GM10266 (cell line): Measurements from ENCODE around the gene CRISPLD2.
"Not testable (repeated sequence)": the region's sequence is repeated elsewhere in the genome, so short reads cannot be mapped to it uniquely, and the experiment has no call there.

Experiments
- DNase-seq: peaks from one replicate; pipeline ENCODE4 v3.0.0; 2012; ENCODE audit errors: extremely low spot score
- TF ChIP-seq, protein P1 (sequence below): IDR thresholded peaks from 2 replicates; pipeline ENCODE4 v1.5.1; 2012; ENCODE audit warnings: mild to moderate bottlenecking, low read depth; ENCODE audit not compliant: control insufficient read depth, insufficient read depth; ENCODE audit errors: missing control alignments

CRISPLD2 gene

DNA sequence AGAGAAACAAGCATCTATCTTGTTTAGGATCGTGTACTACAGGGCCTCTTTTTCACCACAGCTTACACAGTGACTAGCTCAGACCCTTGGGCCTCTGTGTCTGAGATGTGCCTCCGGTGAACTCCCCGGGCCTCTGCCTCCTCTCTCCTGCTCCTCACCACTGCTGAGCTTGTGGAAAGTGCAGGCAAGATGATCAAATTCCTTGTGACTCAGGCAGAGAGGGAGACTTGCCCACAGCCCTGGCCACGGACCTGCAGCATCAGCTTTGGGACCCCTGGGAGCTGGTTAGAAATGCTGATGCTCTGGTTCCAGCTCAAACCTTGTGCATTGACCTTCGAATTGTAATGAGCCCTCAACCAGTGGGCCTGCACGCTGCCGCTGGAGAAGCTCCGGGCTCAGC lies 111.7 kb downstream of the CRISPLD2 start:
- DNase-seq: no peak
- TF ChIP-seq, protein P1, sequence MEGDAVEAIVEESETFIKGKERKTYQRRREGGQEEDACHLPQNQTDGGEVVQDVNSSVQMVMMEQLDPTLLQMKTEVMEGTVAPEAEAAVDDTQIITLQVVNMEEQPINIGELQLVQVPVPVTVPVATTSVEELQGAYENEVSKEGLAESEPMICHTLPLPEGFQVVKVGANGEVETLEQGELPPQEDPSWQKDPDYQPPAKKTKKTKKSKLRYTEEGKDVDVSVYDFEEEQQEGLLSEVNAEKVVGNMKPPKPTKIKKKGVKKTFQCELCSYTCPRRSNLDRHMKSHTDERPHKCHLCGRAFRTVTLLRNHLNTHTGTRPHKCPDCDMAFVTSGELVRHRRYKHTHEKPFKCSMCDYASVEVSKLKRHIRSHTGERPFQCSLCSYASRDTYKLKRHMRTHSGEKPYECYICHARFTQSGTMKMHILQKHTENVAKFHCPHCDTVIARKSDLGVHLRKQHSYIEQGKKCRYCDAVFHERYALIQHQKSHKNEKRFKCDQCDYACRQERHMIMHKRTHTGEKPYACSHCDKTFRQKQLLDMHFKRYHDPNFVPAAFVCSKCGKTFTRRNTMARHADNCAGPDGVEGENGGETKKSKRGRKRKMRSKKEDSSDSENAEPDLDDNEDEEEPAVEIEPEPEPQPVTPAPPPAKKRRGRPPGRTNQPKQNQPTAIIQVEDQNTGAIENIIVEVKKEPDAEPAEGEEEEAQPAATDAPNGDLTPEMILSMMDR: no peak

DNA sequence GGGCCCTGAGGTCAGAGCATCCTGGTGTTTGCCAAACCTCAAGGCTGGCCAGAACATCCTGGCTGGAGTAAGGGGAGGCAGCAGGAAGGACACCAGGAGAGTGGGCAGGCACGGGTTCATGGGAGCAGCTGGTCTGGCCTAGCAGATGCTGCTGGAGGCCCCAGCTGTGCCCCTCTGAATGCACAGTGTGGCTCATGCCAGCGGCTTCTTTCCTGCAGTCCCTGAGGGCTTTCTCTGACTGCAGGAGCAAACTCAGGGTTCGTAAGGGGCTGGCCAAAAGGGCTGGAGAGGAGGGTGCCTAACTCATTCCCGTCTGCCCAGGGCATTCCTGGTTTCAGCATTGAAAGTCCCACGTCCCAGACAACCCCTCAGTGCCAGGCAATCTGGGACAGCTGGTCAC lies 112.9 kb downstream of the CRISPLD2 start:
- DNase-seq: no peak
- TF ChIP-seq, protein P1: no peak

DNA sequence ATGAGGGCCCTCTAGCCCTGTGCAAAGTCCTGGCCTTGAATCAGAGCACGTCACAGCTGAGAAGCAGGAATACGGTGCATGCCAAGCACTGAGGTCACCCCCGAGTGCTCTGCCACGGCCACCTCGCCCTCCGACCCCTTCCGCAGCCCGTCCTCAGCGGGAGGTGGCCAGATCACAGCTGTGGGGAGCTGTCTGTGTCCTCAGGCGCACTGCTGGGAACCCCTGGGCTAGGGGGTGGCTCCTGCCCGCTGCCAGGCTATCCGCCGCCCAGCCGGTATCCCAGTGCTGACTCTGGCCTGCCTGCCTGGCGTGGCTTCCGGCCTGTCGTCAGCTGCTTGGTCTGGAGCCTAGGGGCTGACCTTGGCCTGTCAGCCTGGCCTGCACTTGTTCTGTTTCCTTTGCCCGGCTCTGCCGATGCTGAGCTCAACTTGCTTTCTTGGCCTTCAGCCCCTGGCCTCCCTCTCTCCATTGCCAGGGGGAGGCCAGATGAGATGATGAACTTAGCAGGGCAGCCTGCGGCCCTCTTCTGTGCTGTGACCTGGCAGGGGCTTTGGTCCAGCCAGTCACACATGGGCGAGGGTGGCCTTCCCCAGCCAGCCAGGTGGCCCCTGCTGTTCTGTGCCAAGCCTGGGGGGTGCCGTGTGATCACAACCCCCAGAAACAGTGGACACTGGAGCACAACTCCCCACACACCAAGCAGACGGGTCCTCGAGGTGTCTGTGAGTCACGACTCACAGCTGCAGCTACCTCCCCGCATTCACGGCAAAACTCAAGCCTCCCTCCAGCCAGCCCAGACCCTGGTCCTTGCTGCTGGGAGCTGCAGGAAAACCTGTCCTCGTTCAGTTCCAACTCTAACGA lies 114.2 kb downstream of the CRISPLD2 start:
- DNase-seq: no peak
- TF ChIP-seq, protein P1: no peak

DNA sequence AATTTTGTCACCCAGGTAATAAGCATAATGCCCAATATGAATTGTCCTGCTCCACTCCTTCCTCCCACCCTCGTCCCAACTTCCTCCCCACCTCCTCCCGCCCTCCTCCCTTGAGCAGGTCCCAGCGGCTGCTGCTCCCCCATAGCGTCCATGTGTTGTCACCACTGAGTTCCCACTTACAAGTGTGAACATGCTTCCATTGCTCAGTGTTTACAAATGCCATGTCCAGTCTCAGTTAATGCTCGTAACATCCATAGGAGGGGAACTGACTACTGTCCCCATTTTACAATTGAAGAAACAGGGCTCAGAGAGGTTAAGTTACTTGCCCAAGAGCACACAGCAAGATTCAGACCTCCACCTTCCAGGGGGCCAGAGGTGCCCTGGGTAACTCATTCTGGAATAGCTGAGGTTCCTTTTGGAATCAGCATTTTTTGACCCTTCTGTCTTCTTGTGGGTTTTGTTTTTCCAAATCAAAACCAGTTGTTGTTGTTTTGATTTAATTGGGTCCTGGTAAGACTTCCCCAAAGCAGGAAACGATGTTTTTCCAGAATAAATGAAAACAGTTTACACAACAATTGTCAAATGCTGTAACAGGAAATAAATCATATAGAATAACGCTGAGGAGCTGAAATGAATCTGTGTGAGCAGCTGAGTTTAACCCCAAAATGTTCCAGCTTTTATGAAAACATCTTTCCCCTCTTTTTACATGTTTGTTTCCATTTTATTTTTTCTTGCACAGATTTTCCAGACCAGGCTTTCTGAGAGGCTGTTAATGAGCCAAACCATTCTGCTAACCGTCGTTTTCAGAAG lies 117.6 kb downstream of the CRISPLD2 start:
- DNase-seq: no peak

DNA sequence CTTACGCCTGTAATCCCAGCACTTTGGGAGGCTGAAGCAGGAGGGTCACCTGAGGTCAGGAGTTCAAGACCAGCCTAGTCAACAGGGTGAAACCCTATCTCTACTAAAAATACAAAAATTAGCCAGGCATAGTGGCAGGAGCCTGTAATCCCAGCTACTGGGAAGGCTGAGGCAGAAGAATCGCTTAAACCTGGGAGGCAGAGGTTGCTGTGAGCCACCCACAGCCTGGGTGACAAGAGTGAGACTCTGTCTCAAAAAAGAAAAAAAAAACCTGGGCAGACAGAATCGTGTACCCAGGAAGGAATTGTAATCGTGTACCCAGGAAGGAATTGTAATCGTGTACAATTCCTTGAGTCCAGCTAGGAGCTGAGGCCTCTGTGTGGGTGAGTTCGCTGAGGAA lies 118.8 kb downstream of the CRISPLD2 start:
- not testable (repeated sequence) for DNase-seq

More for the DNA sequence above, 117.6 kb downstream of the CRISPLD2 start:
- TF ChIP-seq, protein P1: no peak

DNA sequence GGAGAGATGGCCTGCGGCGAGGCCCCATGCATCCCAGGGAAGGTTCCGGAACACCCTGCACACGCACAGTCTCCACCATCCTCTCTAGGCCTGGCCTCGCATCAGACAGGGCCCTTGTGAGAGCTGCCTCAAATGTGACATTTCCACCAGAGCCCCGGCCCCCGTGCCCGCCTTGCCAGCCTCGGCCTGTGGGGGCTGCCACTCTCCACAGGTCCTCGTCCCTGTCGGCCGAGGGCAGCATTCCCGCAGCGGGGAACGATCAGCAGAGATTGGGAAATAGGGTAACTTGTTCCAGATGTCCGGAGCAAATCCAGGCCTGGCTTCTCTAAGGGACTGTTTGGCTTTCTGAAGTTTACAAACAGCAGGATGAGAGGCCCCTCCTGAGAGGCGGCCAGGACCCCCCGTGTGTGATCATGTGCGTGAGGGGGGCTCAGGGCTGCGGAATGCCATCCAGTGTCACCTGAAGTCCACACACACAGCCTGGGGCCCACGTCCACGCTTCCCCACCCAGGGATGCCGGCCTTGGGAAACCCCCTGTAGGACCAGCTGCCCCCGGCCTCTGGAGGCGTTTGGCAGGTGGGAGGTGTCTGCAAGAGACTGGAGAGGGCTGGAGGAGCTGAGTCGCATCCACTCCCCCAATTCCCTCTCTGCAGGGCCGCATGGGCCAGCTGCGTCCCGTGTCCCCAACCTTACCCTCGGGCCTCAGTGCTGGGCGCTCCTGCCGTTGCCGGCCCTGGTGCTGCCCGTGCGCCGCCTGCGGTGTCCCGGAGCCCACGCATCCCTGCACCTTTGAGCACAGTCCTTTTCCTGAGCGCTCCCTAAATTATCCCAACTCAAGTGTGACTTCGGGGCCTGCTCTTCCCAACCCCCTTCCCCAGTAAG lies 121.1 kb downstream of the CRISPLD2 start:
- TF ChIP-seq, protein P1: no peak
- DNase-seq: no peak

DNA sequence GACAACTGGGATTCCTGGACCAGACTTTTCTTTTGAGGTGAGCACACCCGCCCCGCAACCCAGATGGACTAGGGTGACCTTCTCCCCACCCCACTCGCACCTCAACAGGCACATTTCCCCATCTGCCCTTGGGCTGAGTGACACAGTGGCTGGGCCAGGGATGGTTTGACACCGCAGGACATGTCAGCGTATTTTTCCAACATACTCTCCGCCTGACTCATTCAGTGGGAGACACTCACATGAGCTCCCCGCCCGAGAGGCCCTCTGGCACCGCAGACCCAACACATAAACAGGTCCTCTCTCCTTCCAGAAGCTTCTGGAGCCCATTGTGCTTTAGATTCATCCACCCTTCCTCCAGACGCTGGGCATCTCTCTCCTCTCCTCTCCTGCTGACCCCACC lies 122.1 kb downstream of the CRISPLD2 start:
- no peak for DNase-seq
- TF ChIP-seq, protein P1: no peak
